Uterus (tissue), 4 donors: ENCODE measurements around the gene RASL11B. TPM values are rescaled to one million over a fixed set of nuclear protein-coding genes. Genes with fewer than 3 reads are reported as not detected.

Experiments used
- DNase-seq, 2 donors: peaks; one replicate each; pipeline ENCODE4 v3.0.0-alpha.2; 2019 to 2020
- H3K27ac ChIP-seq, 2 donors: fragments of 200-600 bp; sonication (generic); 1 replicate in 1 of 2; 2 replicates in 1 of 2; pipeline ENCODE4 v1.5.1; 2016 to 2018
- H3K27me3 ChIP-seq, 2 donors: fragments of 200-600 bp; sonication (generic); one replicate each; pipeline ENCODE4 v1.5.1; 2018 to 2019; ENCODE audit warnings: control low read depth in 1 of 2
- H3K36me3 ChIP-seq, 2 donors: fragments of 200-600 bp; sonication (generic); one replicate each; pipeline ENCODE4 v1.5.1; 2019; ENCODE audit warnings: control low read depth in 1 of 2
- H3K4me1 ChIP-seq, 2 donors: fragments of 200-600 bp; sonication (generic); one replicate each; pipeline ENCODE4 v1.5.1; 2018 to 2019; ENCODE audit warnings: control low read depth in 1 of 2
- H3K4me3 ChIP-seq, 2 donors: fragments of 200-600 bp; sonication (generic); 1 replicate in 1 of 2; 2 replicates in 1 of 2; pipeline ENCODE4 v1.5.1; 2018 to 2019; ENCODE audit warnings: mild to moderate bottlenecking in 1 of 2
- H3K9me3 ChIP-seq, 2 donors: fragments of 200-600 bp; sonication (generic); one replicate each; pipeline ENCODE4 v1.5.1; 2019; ENCODE audit warnings: control low read depth in 1 of 2
- CTCF ChIP-seq, 4 experiments: fragments of 200-600 bp in 2 of 4; fragments of 450-650 bp in 2 of 4; sonication (generic) in 2 of 4; IDR thresholded peaks; one replicate each; pipeline ENCODE4 v1.5.1; 2016 to 2019; ENCODE audit warnings: antibody characterized with exemption in 4 of 4, mild to moderate bottlenecking in 2 of 4, moderate library complexity in 1 of 4
- POLR2A ChIP-seq, 2 donors: fragments of 450-650 bp; IDR thresholded peaks; one replicate each; pipeline ENCODE4 v1.6.1; 2016; ENCODE audit warnings: antibody characterized with exemption in 2 of 2, mild to moderate bottlenecking in 1 of 2, moderate library complexity in 1 of 2
- intact Hi-C: fragments of 100-400 bp; cut with DNase I; formaldehyde crosslinking; loops from one replicate; pipeline ENCODE4 v1.15.1; 2023; ENCODE audit warnings: low total_unique reads
- total RNA-seq, 4 donors: library from RNA; depleted of rRNA in 3 of 4; stranded (reverse); fragments of >200 nt in 3 of 4; gene quantifications; one replicate each; pipeline versions ENCODE4 v1.1.0 to v1.2.4, GENCODE V29; 2014 to 2023
- donor health status: DM: yes; HTN: yes; CAD: no.

Gene RASL11B
- total RNA-seq, 4 donors from 2014 or later, result 0.29 to 36.4 (median 4.4) TPM

- no peak for TF ChIP-seq CTCF (IDR thresholded peaks at IDR 0.05)
- no peak for TF ChIP-seq POLR2A (IDR thresholded peaks at IDR 0.05)
- H3K4me3 ChIP-seq, result peak overlapping the region; percentile 61 to 67
- peak overlapping the region; percentile 37 to 55 for H3K27ac ChIP-seq
- no peaks in the 10 kb centered on the region for H3K27me3 ChIP-seq
- DNase-seq, result no peak
- no peaks in the 10 kb centered on the region for H3K9me3 ChIP-seq
- intact Hi-C loops, result loop anchor here (10.0 kb wide), 1 partner anchor 138 kb away; no protein-coding TSS in a partner anchor
- H3K36me3 ChIP-seq, result no peaks in the 10 kb centered on the region
- no peaks in the 10 kb centered on the region for H3K4me1 ChIP-seq
Measured at GRCh38 chr4:52862639-52863161, 583 bp downstream of the RASL11B start.

- Histone ChIP-seq H3K27me3 (no peaks in the 10 kb centered on the region), H3K9me3 (no peaks in the 10 kb centered on the region), H3K36me3 (no peaks in the 10 kb centered on the region), H3K27ac (peak overlapping the region in 1 of 2 donors; percentile 37), H3K4me1 (peaks cover 0 to 4% of the 10 kb centered on the region in 2 donors), H3K4me3 (peak overlapping the region; percentile 61 to 67)
- intact Hi-C loops, result loop anchor here (10.0 kb wide), 1 partner anchor 139 kb away; no protein-coding TSS in a partner anchor
- no peak for TF ChIP-seq POLR2A (IDR thresholded peaks at IDR 0.05)
- no peak for TF ChIP-seq CTCF (IDR thresholded peaks at IDR 0.05)
- no peak for DNase-seq
Measured at GRCh38 chr4:52863324-52863723, 1.2 kb downstream of the RASL11B start.

- H3K4me1 ChIP-seq, result peaks cover 0 to 9% of the 10 kb centered on the region in 2 donors
- TF ChIP-seq CTCF (IDR thresholded peaks at IDR 0.05) (no peak), POLR2A (IDR thresholded peaks at IDR 0.05) (no peak)
- intact Hi-C loops, result loop anchor here (10.0 kb wide), 1 partner anchor 140 kb away; no protein-coding TSS in a partner anchor
Measured at GRCh38 chr4:52864793-52865192, 2.7 kb downstream of the RASL11B start.

GRCh38 chr4:52865300-52865699 is 3.2 kb downstream of the RASL11B start:
- Histone ChIP-seq H3K9me3 (no peaks in the 10 kb centered on the region), H3K4me3 (no peak overlapping the region), H3K36me3 (no peaks in the 10 kb centered on the region), H3K4me1 (peaks cover 0 to 14% of the 10 kb centered on the region in 2 donors), H3K27ac (peak overlapping the region in 1 of 2 donors; percentile 55), H3K27me3 (no peaks in the 10 kb centered on the region)
- TF ChIP-seq CTCF (IDR thresholded peaks at IDR 0.05) (no peak), POLR2A (IDR thresholded peaks at IDR 0.05) (no peak)
- intact Hi-C loops, result loop anchor here (10.0 kb wide), 1 partner anchor 140 kb away; no protein-coding TSS in a partner anchor
- no peak for DNase-seq

More at GRCh38 chr4:52864793-52865192, 2.7 kb downstream of the RASL11B start:
- peak overlapping the region in 1 of 2 donors; percentile 3 for H3K4me3 ChIP-seq
- H3K27me3 ChIP-seq, result no peaks in the 10 kb centered on the region
- H3K27ac ChIP-seq, result peak overlapping the region in 1 of 2 donors; percentile 23
- no peaks in the 10 kb centered on the region for H3K9me3 ChIP-seq
- no peak for DNase-seq
- no peaks in the 10 kb centered on the region for H3K36me3 ChIP-seq

- no peak for DNase-seq
- peaks cover 0 to 15% of the 10 kb centered on the region in 2 donors for H3K4me1 ChIP-seq
Measured at GRCh38 chr4:52866734-52867133, 4.6 kb downstream of the RASL11B start.

More at GRCh38 chr4:52866734-52867133, 4.6 kb downstream of the RASL11B start:
- Histone ChIP-seq H3K9me3 (no peaks in the 10 kb centered on the region), H3K4me3 (no peak overlapping the region), H3K36me3 (no peaks in the 10 kb centered on the region), H3K27me3 (no peaks in the 10 kb centered on the region), H3K27ac (no peak overlapping the region)
- no peak for TF ChIP-seq CTCF (IDR thresholded peaks at IDR 0.05)
- no peak for TF ChIP-seq POLR2A (IDR thresholded peaks at IDR 0.05)
- intact Hi-C loops, result loop anchor here (10.0 kb wide), 1 partner anchor 142 kb away; no protein-coding TSS in a partner anchor
